Adrenal gland (tissue), 12 donors: ENCODE measurements around the gene YAP1. TPM values are rescaled to one million over a fixed set of nuclear protein-coding genes. Genes with fewer than 3 reads are reported as not detected.
A peak's percentile ranks its signal among the peaks of the same experiment; 100 is the strongest.

Source experiments
- DNase-seq, 7 donors: peaks; one replicate each; pipeline ENCODE4 v3.0.0-alpha.2; 2019 to 2020
- H3K27ac ChIP-seq, 5 donors: fragments of 200-600 bp; sonication (generic) in 4 of 5; 1 replicate in 3 of 5; 2 replicates in 2 of 5; pipeline versions ENCODE4 v1.5.1 to v1.8.0; 2016 to 2020; ENCODE audit warnings: mild to moderate bottlenecking in 1 of 5
- H3K27me3 ChIP-seq: fragments of 200-600 bp; 2 replicates; pipeline ENCODE4 v1.8.0; 2021
- H3K36me3 ChIP-seq, 2 donors: fragments of 200-600 bp; replicated peaks in 1 of 2; 1 replicate in 1 of 2; 2 replicates in 1 of 2; pipeline versions ENCODE4 v1.5.1 to v1.8.0; 2018 to 2022
- H3K4me1 ChIP-seq, 2 donors: fragments of 200-600 bp; replicated peaks in 1 of 2; 1 replicate in 1 of 2; 2 replicates in 1 of 2; pipeline versions ENCODE4 v1.5.1 to v1.8.0; 2018 to 2021
- H3K4me3 ChIP-seq, 4 donors: fragments of 200-600 bp; sonication (generic) in 3 of 4; one replicate each; pipeline ENCODE4 v1.5.1; 2016 to 2018
- H3K9me3 ChIP-seq, 3 donors: fragments of 200-600 bp; sonication (generic) in 1 of 3; replicated peaks in 1 of 3; 1 replicate in 2 of 3; 2 replicates in 1 of 3; pipeline versions ENCODE4 v1.5.1 to v1.8.0; 2016 to 2021
- CTCF ChIP-seq, 6 experiments: fragments of 450-650 bp in 4 of 6; fragments of 200-600 bp in 2 of 6; sonication (generic) in 1 of 6; IDR thresholded peaks; 1 replicate in 5 of 6; 2 replicates in 1 of 6; pipeline versions ENCODE4 v1.5.1 to v1.8.0; 2016 to 2021; ENCODE audit warnings: antibody characterized with exemption in 6 of 6, mild to moderate bottlenecking in 2 of 6, moderate library complexity in 1 of 6
- POLR2A ChIP-seq, 2 donors: fragments of 450-650 bp; IDR thresholded peaks; one replicate each; pipeline ENCODE4 v1.6.1; 2017; ENCODE audit warnings: antibody characterized with exemption in 2 of 2, mild to moderate bottlenecking in 2 of 2, moderate library complexity in 1 of 2
- whole genome bisulfite sequencing, 4 donors: extraction: QIAGEN DNeasy Blood & Tissue Kit in 2 of 4; methylation state at CpG; one replicate each; pipeline versions ENCODE4 v1.1.5 to v1.1.7; 2013 to 2017; 5-methylcytosine and 5-hydroxymethylcytosine counted together
- intact Hi-C, 2 donors: fragments of 100-400 bp; cut with DNase I; formaldehyde crosslinking; loops; one replicate each; pipeline versions ENCODE4 v1.14.1 to v1.15.0; 2022 to 2023
- polyA plus RNA-seq, 3 donors: library from polyadenylated mRNA; stranded (reverse); fragments of 200-250 nt in 2 of 3; fragments of 350-450 nt in 1 of 3; fragmentation: Illumina TruSeq in 1 of 3; extraction: RNeasy Lipid Tissue Mini Kit (QIAGEN cat#74804) in 1 of 3; gene quantifications; one replicate each; pipeline ENCODE4 v1.2.3, GENCODE V29; 2013 to 2014
- total RNA-seq, 9 donors: library from RNA; depleted of rRNA in 4 of 9; stranded (reverse); fragments of >200 nt in 4 of 9; fragments of 120-200 nt in 1 of 9; fragmentation: NEBNext Ultra II Directional in 1 of 9; extraction: Animal tissue kit (Norgen Biotek cat#: 25700) in 1 of 9; gene quantifications; one replicate each; pipeline versions ENCODE4 v1.1.0 to v1.2.4, GENCODE V29; 2013 to 2023
- donor health status: healthy with polysubstance abuse.
- donor health status: Bipolar disorder and iron deficiency.
- donor health status: DM: yes; HTN: yes; CAD: no.
- donor health status: DM: no; HTN: no; CAD: no.
- donor health status: DM: no; HTN: no; CAD: no.
- donor health status: DM: yes; HTN: yes; CAD: no.

The YAP1 gene
- total and polyA plus RNA-seq, 12 donors: 16.3 to 135 (median 82.9) TPM

GRCh38 chr11:102155676-102156075, 45.4 kb downstream of the YAP1 start:
- no peak for DNase-seq
- H3K4me3 ChIP-seq: no peak overlapping the region
- H3K36me3 ChIP-seq: no peaks in the 10 kb centered on the region
- intact Hi-C loops: no loop called here
- H3K27me3 ChIP-seq: no peaks in the 10 kb centered on the region
- no peaks in the 10 kb centered on the region for H3K9me3 ChIP-seq
- peaks cover 15 to 18% of the 10 kb centered on the region in 2 donors for H3K4me1 ChIP-seq
- H3K27ac ChIP-seq: no peak overlapping the region
- no peak for TF ChIP-seq POLR2A (IDR thresholded peaks at IDR 0.05)
- no peak for TF ChIP-seq CTCF (IDR thresholded peaks at IDR 0.05)
- 70 to 76% (median 73%) methylated on average over 4 of the region's 4 CpGs for WGBS, 4 donors

DNA sequence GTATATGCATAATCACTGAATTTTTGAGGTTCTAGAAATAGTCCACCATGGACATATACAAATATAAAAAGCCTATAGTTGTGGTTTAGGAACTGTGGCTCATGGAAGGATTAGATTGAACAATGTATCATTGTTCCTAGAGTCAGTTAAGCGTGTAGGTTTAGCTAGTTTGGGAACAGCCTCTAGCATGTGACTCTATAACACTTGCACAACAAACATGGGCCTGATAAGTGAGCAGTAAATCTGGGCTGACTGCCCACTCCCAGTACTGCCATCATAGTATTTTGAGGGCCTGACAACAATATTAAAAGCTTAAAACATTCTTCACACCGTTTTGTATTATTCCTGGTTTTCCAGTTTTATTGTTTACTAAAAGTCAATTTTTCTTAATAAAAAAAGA, 47.0 kb downstream of the YAP1 start:
- Histone ChIP-seq H3K4me3 (no peak overlapping the region), H3K4me1 (peaks cover 15 to 18% of the 10 kb centered on the region in 2 donors), H3K9me3 (no peaks in the 10 kb centered on the region), H3K36me3 (no peaks in the 10 kb centered on the region), H3K27me3 (no peaks in the 10 kb centered on the region), H3K27ac (no peak overlapping the region)
- TF ChIP-seq POLR2A (IDR thresholded peaks at IDR 0.05) (no peak), CTCF (IDR thresholded peaks at IDR 0.05) (no peak)
- intact Hi-C loops: no loop called here
- DNase-seq: peak; percentile 35 to 88 (median 74)
- WGBS, 4 donors: 20 to 31% (median 28%) methylated on average over 2 of the region's 2 CpGs

DNA sequence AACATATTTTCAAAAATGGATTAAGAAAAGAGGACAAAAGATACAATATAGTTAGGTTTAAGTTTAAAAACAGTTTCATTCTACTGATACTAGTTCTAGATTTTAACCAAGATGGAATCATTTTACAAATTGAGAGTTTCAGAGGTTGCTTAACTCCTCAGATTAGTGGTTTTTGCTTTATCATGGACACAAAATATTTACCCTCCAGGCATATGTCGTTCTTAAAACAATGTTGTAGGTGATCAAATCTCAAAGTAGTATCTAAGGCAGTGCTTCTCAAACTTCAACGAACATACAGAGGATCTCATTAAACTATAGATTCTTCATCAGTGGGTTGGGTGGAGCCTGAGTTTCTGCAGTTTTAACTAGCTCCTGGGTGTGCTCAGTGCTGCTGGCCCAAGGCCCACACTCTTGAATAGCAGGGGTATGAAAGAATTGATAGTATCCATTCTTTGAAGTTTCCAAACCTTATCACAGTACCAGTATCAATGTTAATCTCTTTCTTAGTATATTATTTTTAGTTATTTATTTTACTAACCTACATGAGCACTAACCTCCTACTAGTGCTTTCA, 48.0 kb downstream of the YAP1 start:
- Histone ChIP-seq H3K27me3 (no peaks in the 10 kb centered on the region), H3K4me1 (peaks cover 15 to 18% of the 10 kb centered on the region in 2 donors), H3K36me3 (no peaks in the 10 kb centered on the region), H3K9me3 (no peaks in the 10 kb centered on the region), H3K27ac (no peak overlapping the region), H3K4me3 (no peak overlapping the region)
- intact Hi-C loops: no loop called here
- no peak for TF ChIP-seq CTCF (IDR thresholded peaks at IDR 0.05)
- TF ChIP-seq POLR2A (IDR thresholded peaks at IDR 0.05): no peak
- WGBS, 4 donors: 70 to 87% (median 78%) methylated on average over 2 of the region's 2 CpGs
- no peak for DNase-seq

DNA sequence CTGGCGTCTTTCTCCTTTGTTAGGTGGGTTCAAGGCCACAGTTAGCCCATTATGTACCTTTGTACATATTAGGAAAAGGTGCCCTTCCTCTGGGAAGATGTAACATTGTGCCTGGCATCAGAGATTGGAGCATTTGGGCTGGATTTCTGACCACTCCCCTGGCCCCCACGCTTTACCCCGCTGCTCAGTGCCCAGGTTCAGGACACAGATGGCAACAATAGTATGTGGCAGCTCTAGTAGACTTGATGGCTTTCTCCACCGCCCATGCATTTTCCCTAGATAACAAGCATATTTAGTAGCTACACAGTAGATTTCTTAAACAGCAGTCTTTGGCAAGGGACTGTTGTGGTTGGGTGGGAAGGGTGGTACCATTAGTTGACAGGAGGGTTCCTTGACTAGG, 53.1 kb downstream of the YAP1 start:
- Histone ChIP-seq H3K36me3 (no peaks in the 10 kb centered on the region), H3K27ac (no peak overlapping the region), H3K4me1 (peaks cover 3 to 4% of the 10 kb centered on the region in 2 donors), H3K4me3 (no peak overlapping the region), H3K9me3 (no peaks in the 10 kb centered on the region), H3K27me3 (no peaks in the 10 kb centered on the region)
- TF ChIP-seq POLR2A (IDR thresholded peaks at IDR 0.05) (no peak), CTCF (IDR thresholded peaks at IDR 0.05) (no peak)
- intact Hi-C loops: no loop called here
- WGBS, 4 donors: 85 to 92% (median 91%) methylated on average over 4 of the region's 4 CpGs
- no peak for DNase-seq
